Kasumi-1 (cell line): ENCODE results near the gene KLHL29.

Source experiments
- DNase-seq, 2 experiments: peaks; one replicate each; lab custom pipeline; 2025; lab: John Stamatoyannopoulos, UW

Gene KLHL29

GRCh38 chr2:23659328-23659727 is 274.3 kb downstream of the KLHL29 start:
- DNase-seq = no peak

DNA sequence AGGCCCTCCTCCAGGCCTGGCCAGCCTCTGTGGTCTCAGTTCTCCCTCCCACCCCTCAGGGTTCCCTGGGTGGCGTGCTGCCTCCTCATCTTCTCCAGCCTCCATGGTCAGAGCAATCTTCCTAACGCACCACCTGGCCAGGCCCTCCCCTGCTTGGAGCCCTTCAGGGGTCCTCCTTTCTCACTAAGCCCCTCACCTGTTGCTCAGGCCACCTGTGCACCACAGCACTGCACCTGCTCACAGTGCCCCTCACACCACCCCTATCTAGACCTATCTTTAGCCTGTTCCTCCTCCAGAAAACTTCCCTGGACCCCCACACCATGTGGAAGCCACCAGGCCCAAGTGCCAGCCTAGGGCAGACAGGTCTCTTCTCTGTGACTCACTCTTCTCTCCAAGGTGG is 274.8 kb downstream of the KLHL29 start:
- DNase-seq = no peak

GRCh38 chr2:23660237-23660636 is 275.3 kb downstream of the KLHL29 start:
- DNase-seq = no peak

- no peak for DNase-seq
Observed at GRCh38 chr2:23661276-23662050, 276.5 kb downstream of the KLHL29 start.

DNA sequence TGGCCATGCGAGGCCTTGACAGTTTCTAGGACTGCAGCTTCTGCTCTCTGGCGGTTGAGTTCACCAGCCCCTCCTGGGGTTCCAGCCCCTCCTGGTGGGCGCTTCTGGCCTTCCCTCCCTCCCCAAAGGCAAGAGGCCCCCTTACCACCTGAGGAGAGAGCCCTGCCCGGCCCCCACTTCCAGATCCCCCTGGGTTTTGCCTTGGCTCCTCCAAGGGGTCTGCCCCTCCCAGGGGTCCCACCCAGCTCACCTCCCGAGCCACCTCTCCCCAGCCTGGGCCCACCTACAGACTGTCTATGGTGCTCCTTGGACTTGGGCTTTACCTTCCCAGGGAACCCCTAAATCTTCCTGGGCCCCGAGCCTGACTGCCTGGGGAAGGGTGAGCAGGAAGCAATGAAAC is 277.5 kb downstream of the KLHL29 start:
- no peak for DNase-seq

DNA sequence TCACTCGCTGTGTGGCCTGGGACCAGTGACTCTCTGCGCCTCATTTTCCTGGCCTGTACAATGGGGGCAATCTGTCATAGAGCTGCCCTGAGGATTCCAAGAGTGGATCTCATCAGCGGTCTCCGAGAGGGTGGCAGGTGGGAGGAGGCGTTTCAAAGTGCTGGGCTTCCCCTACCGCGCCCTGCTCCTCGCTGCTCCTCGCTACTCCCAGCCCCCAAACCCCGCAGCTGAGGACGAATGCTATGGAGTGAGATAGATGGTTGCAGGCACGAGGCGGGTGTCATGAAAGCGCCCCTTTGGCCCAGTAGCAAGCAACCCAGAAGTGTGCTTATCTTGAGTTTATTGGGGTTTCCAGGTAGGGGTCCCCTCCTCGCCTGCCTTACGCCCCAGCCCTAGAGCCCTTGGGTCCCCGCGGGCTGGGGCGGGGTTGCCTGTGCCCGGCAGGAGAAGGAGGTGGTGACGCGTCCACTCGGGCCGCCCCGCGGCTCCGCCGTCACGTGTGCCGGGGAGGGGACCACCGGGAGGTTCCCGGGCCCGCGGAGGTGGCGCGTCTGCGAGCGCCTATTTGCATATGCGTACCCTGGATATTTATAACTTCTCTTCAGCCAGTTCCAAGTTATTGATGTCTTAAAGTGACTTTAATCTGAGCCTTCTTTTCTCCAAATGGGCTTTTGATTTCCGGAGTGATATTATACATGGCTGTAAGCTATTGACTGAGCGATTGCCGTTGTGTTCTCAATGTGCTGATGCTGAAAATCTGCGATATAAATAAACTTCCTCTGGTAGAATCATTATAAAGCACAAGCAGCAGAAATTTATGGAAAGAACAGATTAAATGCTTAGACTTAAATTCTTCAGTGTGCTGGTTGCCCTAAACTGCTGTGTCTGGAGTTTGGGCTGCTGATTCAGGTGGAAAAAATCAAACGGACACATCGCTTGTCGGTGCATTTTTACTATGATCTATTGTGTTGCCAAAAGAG is 278.3 kb downstream of the KLHL29 start:
- no peak for DNase-seq

DNA sequence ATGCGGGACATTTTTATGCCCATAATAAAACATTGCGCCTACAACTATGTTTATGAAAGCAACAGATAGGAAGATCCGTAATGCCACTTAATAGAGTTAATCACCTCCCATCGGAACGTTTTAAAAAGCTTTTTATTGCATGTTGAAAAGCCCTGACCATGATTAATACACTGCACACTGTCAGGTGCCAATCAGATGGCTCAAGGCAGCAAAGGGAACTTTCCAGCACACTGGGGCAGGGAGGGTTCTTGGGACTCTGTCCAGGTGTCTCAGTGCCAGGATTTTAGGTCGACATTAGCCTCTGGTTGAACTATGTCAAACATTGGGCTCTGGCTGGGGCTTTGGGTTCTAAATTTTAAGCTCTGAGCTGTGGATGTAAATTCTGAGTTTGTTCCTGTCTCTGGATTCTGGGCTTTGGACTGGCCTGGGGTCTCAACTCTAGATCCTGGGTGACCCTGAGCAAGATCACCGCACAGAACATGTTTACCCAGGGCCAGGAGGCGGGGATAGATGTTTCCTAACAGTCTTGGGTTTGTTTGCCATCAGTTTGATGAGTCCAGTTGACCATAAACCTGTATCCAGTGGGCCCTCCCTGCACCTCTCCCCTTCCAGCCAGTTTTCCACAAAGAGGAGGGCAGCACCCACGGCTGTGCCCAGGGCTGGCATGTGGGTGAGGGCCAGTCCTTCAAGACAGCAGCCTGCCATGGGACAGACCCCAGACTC is 279.2 kb downstream of the KLHL29 start:
- no peak for DNase-seq

- no peak for DNase-seq
Observed at GRCh38 chr2:23666241-23666979, 281.4 kb downstream of the KLHL29 start.

DNA sequence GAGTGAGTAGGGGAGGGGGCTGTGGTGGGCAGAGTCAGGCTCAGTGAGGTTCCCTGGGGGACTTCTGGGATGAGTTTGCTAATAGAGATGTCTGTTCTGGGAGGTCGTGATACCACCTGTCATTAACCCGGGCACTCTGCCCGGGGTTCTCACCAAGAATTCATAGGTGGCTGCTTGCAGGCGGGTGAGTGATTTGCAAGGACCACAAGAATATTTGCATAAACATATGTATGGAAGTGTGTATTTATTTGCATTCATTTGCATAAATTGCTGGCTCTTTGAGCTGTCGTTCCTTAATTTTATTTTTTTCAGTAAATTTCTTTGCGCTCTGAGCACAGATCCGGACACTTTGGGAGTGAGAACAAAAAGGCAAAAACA is 282.0 kb downstream of the KLHL29 start:
- no peak for DNase-seq

DNA sequence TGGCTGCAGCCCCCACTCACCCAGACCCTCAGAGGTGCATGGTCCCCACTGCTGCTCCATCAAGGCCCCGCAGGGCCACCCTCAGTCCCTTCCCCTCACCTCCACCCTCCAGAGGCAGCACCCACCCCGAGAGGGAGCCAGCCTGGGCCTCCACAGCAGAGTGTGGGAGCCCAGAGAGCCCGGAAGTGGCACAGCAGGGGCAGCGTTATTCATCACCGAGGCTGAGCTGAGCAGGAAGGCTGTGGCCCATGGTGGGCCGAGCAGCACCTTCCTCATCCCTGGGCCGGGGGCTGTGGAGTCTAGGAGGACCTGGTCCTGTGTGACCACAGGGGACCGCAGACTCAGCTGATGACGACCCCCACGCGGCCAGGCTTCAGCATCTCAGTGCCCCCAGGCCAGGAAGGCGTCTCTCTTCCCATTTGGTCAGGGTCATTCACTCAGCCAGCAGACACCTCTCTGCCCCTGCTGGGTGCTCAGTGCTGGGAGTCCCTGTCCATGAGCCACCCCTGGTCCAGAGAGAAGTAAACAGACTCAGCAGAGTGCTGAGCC is 283.9 kb downstream of the KLHL29 start:
- DNase-seq = no peak

GRCh38 chr2:23669413-23670244 is 284.6 kb downstream of the KLHL29 start:
- no peak for DNase-seq

GRCh38 chr2:23670245-23670592 is 285.2 kb downstream of the KLHL29 start:
- no peak for DNase-seq

DNA sequence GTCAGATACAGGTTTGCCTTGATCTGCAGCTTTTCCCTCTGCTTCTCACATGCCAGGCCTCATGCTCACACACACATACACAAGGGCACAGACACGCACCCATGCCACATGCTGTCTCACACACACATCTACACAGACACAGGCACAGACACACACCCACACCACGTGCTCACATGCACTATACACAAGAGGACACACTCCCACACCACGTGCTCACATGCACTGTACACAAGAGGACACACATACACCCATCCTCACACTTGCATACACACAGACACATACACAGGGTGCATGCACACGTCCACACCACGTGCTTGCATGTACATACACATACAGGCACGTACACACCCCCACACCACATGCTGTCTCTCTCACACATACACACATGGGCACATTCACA is 288.1 kb downstream of the KLHL29 start:
- no peak for DNase-seq

DNA sequence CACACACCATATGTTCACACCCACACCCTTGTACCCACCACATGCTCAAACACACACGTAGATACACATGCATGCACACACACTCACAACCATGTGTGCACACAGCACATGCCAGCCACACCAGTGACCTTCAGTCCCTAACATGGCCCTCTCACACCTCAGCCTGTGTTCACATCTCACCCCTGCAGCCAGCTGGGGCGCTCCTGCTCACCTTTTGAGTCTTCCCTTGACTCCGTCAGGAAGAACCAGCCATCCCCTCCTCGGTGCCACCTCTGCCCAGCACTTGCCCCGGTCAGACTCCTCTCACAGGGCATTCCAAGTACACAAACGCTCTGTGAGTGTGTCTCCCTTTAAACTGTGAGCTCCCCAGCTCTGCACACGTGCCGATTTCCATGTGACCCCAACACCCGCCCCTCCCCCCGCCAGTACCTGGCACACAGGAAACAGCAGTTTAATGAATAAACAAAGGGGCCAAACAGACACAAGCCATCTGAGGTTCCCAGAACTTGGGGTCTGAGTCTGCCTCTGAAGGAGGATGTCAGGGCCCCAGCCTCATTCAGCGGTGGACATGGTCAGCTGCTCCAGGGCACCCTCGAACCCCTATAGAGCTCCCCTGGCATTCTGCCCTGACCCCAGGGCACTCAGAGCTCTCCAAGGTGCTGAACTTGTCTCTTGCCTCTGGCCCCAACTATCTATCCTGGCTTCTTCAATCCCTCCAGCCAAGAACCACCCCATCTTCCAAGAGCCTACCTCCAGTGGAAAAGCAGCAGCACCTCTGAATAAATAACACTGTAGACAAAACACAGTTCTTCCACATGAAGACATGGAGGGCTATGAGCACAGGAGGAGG is 289.1 kb downstream of the KLHL29 start:
- peak; percentile 35 to 52 for DNase-seq

GRCh38 chr2:23675506-23675905 is 290.5 kb downstream of the KLHL29 start:
- DNase-seq = no peak

DNA sequence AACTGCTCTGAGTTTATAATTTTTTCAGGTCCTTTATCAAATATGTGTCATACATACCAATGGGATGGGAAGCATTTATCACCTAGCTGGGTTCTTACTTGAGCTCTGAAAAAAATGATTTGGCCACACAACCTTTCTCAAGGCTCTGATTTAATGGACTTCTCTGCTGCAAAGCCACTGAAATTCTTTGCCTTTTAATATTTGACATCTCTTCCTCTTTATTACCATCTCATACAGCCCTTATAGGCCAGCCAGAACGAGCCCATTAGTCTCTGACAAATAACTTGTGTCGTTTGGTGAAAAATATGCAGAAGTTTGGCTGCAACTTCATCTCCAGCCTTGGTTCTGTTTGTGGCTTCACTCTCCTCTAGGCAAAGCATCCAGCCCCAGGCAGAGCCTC is 292.9 kb downstream of the KLHL29 start:
- no peak for DNase-seq

GRCh38 chr2:23679044-23679443 is 294.1 kb downstream of the KLHL29 start:
- no peak for DNase-seq

- no peak for DNase-seq
Observed at GRCh38 chr2:23680951-23681350, 296.0 kb downstream of the KLHL29 start.

DNA sequence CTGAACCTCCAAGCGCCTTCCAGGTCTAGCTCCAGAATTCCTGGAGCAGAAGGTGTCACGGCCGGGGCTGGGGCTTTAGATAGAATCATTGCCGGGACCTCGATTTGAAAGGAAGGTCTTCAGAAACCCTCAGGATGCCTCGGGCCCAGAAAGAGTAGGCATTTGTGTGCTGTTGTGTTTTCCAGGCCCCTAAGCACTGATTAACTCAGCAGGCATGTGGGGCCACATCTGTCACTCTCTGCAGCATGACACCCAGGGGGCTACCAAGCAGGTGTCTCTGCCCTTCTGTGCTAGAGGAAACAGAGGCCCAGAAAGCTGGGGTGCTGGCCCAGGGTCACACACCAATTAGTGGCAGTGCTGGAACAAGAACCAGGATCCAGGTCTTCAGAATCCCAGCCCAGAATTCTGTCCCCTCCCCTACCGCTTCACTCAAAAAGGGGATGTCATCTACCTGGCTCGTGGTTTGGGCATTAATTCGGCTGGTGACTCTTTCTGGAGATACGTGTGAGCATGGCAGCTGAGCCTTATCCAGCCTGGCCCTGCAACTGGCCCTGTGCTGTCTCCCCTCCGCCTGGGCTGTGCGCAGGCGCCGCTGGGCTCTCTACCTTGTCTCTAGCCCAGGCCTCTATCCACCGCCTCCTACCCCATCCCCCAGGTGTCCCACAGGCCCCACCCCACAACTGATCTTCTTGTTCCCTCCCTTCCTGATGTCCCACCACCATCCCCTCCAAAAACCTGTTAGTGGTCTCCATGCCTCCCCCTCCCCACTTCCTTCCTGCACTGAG is 296.6 kb downstream of the KLHL29 start:
- DNase-seq = no peak
